ENCODE measurements around the gene LASP1NB.

Gene LASP1NB

DNA sequence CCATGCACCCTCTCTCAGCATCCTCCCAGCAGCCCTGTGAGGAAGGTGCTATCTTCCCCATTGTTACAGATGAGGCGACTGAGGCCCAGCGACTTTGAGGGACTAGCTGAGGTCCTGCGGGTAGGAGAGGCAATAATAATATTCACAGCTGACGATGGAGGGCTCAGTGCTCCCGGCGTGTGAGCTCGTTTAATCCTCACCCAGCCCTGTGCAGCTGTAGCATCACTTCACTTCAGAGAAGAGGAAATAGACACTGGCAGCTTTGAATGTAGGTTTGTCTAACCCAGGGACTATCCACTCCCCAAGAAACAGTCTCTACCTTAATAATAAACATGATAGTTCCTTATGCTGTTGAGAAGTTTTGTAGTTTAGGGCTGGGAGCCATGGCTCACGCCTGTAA is 34.0 kb upstream of the LASP1NB start:
- Histone ChIP-seq H3K4me3 (ENCODE audit: low read length, poor library complexity, severe bottlenecking) (no peak overlapping the region), H3K9ac (ENCODE audit: low read depth, low read length, poor library complexity, severe bottlenecking) (no peak overlapping the region), H3F3A (ENCODE audit: low read depth) (no peaks in the 10 kb centered on the region), H3K79me2 (ENCODE audit: insufficient read depth, low read length) (peaks cover 61% of the 10 kb centered on the region), H3K4me1 (ENCODE audit: insufficient read depth, low read length, poor library complexity, severe bottlenecking) (peaks cover 24% of the 10 kb centered on the region), H2AFZ (ENCODE audit: low read length) (no peak overlapping the region), H3K36me3 (ENCODE audit: insufficient read depth, low read length) (peaks cover 92% of the 10 kb centered on the region; the same call in 1 of the 2 replicates), H3K9me2 (replicated peaks; ENCODE audit: low read depth, low read length) (no peaks in the 10 kb centered on the region), H3K4me2 (ENCODE audit: low read depth, low read length, poor library complexity, severe bottlenecking) (no peak overlapping the region), H4K20me1 (ENCODE audit: insufficient read depth, low read length, poor library complexity, severe bottlenecking) (peaks cover 20% of the 10 kb centered on the region), H3K27me3 (ENCODE audit: insufficient read depth, low read length, poor library complexity, severe bottlenecking) (no peaks in the 10 kb centered on the region), H3K9me3 (ENCODE audit: insufficient read depth, low read depth, low read length) (no peaks in the 10 kb centered on the region)
- no peak for TF ChIP-seq EZH2phosphoT487 (IDR thresholded peaks at IDR 0.05; ENCODE audit: borderline replicate concordance)
- TF ChIP-seq, protein P1, sequence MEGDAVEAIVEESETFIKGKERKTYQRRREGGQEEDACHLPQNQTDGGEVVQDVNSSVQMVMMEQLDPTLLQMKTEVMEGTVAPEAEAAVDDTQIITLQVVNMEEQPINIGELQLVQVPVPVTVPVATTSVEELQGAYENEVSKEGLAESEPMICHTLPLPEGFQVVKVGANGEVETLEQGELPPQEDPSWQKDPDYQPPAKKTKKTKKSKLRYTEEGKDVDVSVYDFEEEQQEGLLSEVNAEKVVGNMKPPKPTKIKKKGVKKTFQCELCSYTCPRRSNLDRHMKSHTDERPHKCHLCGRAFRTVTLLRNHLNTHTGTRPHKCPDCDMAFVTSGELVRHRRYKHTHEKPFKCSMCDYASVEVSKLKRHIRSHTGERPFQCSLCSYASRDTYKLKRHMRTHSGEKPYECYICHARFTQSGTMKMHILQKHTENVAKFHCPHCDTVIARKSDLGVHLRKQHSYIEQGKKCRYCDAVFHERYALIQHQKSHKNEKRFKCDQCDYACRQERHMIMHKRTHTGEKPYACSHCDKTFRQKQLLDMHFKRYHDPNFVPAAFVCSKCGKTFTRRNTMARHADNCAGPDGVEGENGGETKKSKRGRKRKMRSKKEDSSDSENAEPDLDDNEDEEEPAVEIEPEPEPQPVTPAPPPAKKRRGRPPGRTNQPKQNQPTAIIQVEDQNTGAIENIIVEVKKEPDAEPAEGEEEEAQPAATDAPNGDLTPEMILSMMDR (conservative IDR thresholded peaks at IDR 0.05; ENCODE audit: low read length) = no peak

GRCh38 chr17:38892083-38892482 is 33.3 kb upstream of the LASP1NB start:
- H3K4me2 ChIP-seq (ENCODE audit: low read depth, low read length, poor library complexity, severe bottlenecking) = no peak overlapping the region
- H3K27me3 ChIP-seq (ENCODE audit: insufficient read depth, low read length, poor library complexity, severe bottlenecking) = no peaks in the 10 kb centered on the region
- peaks cover 18% of the 10 kb centered on the region for H4K20me1 ChIP-seq (ENCODE audit: insufficient read depth, low read length, poor library complexity, severe bottlenecking)
- peaks cover 30% of the 10 kb centered on the region for H3K4me1 ChIP-seq (ENCODE audit: insufficient read depth, low read length, poor library complexity, severe bottlenecking)
- no peaks in the 10 kb centered on the region for H3K9me3 ChIP-seq (ENCODE audit: insufficient read depth, low read depth, low read length)
- no peak overlapping the region for H3K9ac ChIP-seq (ENCODE audit: low read depth, low read length, poor library complexity, severe bottlenecking)
- TF ChIP-seq, protein P1 (conservative IDR thresholded peaks at IDR 0.05; ENCODE audit: low read length) = no peak
- no peak for TF ChIP-seq EZH2phosphoT487 (IDR thresholded peaks at IDR 0.05; ENCODE audit: borderline replicate concordance)
- H3K9me2 ChIP-seq (replicated peaks; ENCODE audit: low read depth, low read length) = no peaks in the 10 kb centered on the region
- H3F3A ChIP-seq (ENCODE audit: low read depth) = no peaks in the 10 kb centered on the region
- peaks cover 61% of the 10 kb centered on the region for H3K79me2 ChIP-seq (ENCODE audit: insufficient read depth, low read length)
- no peak overlapping the region for H3K4me3 ChIP-seq (ENCODE audit: low read length, poor library complexity, severe bottlenecking)
- no peak overlapping the region for H2AFZ ChIP-seq (ENCODE audit: low read length)
- peaks cover 94% of the 10 kb centered on the region; the same call in 1 of the 2 replicates for H3K36me3 ChIP-seq (ENCODE audit: insufficient read depth, low read length)

DNA sequence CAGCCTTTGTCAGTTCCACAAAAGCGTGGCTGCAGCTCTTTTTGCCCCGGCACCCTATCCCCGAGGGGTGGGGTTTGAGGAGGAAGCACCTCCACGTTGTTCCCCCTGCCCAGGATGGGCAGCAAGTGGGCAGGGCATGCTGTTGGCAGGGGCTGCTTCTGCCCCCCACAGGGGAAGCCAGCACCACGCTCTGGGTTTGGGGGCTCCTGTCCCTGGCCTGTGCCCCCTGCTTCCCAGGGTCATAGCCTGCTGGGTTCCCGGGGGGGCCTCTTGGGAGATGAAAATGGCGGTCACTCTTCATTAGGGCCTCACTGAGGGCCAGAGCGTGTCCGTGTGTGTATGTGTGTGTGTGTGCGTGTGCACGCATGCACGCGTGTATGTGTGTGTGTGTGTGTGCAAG is 32.8 kb upstream of the LASP1NB start:
- peaks cover 61% of the 10 kb centered on the region for H3K79me2 ChIP-seq (ENCODE audit: insufficient read depth, low read length)
- no peaks in the 10 kb centered on the region for H3K9me2 ChIP-seq (replicated peaks; ENCODE audit: low read depth, low read length)
- peaks cover 35% of the 10 kb centered on the region for H3K4me1 ChIP-seq (ENCODE audit: insufficient read depth, low read length, poor library complexity, severe bottlenecking)
- peaks cover 93% of the 10 kb centered on the region; the same call in 1 of the 2 replicates for H3K36me3 ChIP-seq (ENCODE audit: insufficient read depth, low read length)
- no peak overlapping the region for H3K4me3 ChIP-seq (ENCODE audit: low read length, poor library complexity, severe bottlenecking)
- no peaks in the 10 kb centered on the region for H3F3A ChIP-seq (ENCODE audit: low read depth)
- peaks cover 13% of the 10 kb centered on the region for H4K20me1 ChIP-seq (ENCODE audit: insufficient read depth, low read length, poor library complexity, severe bottlenecking)
- no peak overlapping the region for H3K9ac ChIP-seq (ENCODE audit: low read depth, low read length, poor library complexity, severe bottlenecking)
- no peak for TF ChIP-seq EZH2phosphoT487 (IDR thresholded peaks at IDR 0.05; ENCODE audit: borderline replicate concordance)
- TF ChIP-seq, protein P1 (conservative IDR thresholded peaks at IDR 0.05; ENCODE audit: low read length) = no peak
- H3K27me3 ChIP-seq (ENCODE audit: insufficient read depth, low read length, poor library complexity, severe bottlenecking) = no peaks in the 10 kb centered on the region
- no peak overlapping the region for H3K4me2 ChIP-seq (ENCODE audit: low read depth, low read length, poor library complexity, severe bottlenecking)
- H2AFZ ChIP-seq (ENCODE audit: low read length) = no peak overlapping the region
- no peaks in the 10 kb centered on the region for H3K9me3 ChIP-seq (ENCODE audit: insufficient read depth, low read depth, low read length)

All from Loucy (cell line).